Nucleus accumbens (tissue), 56 donors: Measurements from ENCODE around the gene NOD2.

Experiments used
- DNase-seq, 56 donors: peaks; one replicate each; lab custom pipeline; 2025; lab: John Stamatoyannopoulos, UW

The NOD2 gene

DNA sequence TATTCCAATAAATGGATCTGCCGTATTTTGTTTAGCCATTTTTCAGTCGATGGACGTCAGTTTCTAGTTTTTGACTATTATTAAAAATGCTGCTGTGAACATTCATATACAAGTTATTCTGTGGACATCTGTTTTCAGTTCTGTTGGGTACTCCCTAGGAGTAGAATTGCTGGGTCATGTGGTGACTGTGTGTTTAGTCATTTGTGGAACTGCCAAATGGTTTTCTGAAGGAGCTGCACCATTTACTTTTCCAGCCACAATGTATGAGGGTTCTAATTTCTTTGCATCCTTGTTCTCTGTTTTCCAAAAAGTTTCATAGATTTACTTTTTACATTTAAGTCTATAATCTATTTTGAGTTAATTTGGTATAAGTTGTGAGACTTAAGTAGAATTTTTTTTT, 78.0 kb downstream of the NOD2 start:
- DNase-seq: no peak

DNA sequence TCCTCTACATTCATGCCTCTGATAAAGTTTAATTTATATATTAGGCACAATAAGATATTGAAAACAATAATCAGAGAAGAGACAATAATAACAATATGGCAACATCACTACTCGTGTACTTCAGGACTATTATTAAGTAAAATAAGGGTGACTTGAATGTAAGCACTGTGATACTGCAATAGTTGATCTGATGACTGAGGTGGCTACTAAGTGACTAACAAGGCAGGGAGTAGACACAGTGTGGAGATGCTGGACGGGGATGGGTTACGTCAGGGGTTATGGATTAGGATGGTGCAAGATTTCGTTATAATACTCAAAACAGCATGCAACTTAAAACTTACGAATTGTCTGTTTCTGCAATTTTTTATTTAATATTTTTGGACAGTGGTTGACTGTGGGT, 81.0 kb downstream of the NOD2 start:
- DNase-seq: no peak

DNA sequence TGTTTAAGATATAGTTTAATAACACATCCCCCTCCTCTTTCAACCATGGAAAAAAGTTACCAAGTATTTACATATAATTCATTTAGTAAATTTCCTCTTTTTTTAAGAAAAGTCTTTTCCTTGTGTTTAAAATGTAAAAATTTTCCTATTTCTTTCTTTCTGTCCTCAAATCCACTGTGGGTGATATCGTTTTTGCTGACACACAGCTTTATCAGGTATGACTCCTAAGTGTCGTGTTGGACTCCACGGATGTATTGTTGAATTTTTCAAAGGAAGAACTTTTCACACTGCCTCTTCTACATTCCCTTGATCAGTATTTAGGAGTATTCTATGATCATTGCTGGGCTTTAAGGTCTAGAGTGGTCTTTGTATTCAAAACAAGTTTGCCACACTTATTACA, 81.6 kb downstream of the NOD2 start:
- no peak for DNase-seq

DNA sequence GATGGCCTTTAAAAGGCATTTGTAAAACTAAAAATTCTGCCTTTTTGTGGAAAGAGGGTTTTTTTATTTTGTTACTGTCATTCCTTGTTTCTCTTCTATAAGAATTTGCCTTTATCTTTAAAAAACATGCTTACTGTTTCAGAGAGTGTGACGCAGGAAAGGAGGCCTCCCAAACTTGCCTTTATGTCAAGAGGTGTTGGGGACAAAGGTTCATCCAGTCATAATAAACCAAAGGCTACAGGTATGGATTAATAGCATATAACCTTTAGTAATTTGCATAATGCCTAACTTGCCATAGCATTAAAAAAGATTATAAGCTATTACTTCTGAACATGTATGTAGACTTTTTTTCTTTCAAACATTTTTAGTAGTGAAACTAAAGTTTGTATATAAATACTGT, 82.6 kb downstream of the NOD2 start:
- DNase-seq: no peak

DNA sequence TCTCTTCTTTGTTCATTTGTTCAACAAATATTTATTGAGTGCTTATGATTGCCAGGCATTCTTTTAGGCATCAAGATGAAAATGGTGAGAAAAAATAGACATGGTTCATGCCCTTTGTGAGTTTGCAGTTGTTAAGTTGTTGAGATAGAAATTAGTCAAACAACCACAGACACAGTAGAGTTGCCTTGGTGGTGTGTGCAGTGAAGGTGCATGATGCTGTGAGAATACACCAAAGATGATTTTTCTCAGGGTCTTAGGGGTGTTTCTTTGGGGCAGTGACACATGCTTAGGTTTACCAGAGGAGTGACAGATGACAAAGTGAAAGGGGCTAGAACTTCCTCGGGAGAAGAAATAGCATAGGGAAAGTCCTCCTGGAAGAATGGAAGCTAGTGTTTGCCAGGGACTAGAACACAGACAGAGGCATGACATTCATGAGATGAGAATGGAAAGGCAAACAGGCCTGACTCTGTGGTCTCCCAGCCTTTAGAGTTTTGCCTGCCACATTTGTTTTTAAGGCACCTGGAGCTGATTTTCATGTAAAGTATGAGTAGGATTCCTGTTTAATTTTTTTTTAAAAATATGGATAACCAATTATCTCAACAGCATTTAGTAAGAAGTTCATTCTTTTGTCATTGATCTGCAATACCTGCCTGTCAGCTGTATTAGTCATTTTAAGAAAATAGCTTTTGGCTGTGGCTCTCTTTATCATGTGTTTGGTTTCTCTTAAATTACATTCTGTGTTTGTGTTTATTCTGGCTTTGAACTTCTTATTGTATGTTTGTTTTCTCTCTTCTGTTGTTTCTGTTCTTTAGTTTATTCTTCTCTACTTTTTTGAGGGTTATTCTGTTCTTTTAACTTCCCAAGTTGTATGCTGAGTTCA, 85.1 kb downstream of the NOD2 start:
- no peak for DNase-seq

DNA sequence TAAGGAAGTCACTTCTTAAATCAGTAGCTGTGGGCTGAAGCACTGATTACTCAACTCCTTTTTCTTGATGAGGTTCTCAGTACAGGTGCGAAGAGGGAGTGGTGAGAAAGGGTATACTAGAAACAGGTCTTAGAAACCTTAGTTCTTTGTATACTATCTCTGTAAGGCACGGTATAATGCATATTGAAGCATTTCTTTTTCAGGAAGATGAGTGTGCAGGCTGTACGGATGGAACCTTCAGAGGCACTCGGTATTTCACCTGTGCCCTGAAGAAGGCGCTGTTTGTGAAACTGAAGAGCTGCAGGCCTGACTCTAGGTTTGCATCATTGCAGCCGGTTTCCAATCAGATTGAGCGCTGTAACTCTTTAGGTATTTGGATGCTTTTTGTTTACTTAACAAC, 87.6 kb downstream of the NOD2 start:
- no peak for DNase-seq

DNA sequence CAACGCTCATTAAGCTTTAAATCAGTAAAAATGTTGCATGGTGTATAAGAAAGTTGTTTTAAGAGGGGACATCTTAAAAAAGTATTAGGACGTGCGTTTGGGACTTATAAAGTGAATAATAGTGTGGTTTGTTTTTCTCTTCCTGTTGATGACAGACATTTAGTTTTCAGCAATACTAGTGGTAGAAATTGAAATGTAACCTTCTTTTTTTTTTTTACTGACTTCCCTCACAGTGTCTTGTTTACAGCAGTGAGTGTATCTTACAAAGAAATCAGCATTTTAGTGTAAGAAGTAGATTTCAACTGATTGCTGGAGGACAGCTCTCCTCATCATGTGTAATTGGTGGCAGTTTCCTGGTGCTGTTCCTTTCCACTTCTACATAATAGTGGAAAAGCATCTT, 88.1 kb downstream of the NOD2 start:
- DNase-seq: no peak
